SHP77 treated with DMSO at 0.1 percent for 48 hours (cell line): Measurements from ENCODE around the gene TXNRD3.
"Not testable (repeated sequence)": the region's sequence is repeated elsewhere in the genome, so short reads cannot be mapped to it uniquely, and the experiment has no call there.

Experiments
- DNase-seq: peaks from one replicate; lab custom pipeline; 2025; lab: John Stamatoyannopoulos, UW

Gene TXNRD3

GRCh38 chr3:126646674-126647073, 8.2 kb downstream of the TXNRD3 start:
- no peak for DNase-seq

- DNase-seq = no peak
Observed at GRCh38 chr3:126644615-126645014, 10.3 kb downstream of the TXNRD3 start.

GRCh38 chr3:126638790-126639189, 16.1 kb downstream of the TXNRD3 start:
- no peak for DNase-seq

- no peak for DNase-seq
Observed at GRCh38 chr3:126636436-126636835, 18.5 kb downstream of the TXNRD3 start.

DNA sequence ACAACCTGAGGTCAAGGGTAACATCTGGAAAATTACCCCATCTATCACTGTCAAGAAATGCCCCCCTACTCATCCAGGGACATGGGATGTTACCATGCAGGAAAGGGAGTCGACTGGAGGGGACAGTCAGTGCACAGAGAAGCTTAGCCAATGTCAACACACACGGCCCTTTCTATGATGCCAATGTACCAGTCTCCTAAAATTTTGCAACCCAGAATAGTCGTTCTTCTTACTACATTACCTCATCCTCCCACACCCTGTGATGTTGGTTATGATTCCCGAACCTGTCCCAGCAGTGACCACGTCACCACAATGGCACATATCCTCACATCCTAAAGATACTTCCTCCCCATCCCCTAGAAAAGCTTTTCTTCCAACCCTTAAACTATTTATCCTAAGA, 20.1 kb downstream of the TXNRD3 start:
- no peak for DNase-seq

DNA sequence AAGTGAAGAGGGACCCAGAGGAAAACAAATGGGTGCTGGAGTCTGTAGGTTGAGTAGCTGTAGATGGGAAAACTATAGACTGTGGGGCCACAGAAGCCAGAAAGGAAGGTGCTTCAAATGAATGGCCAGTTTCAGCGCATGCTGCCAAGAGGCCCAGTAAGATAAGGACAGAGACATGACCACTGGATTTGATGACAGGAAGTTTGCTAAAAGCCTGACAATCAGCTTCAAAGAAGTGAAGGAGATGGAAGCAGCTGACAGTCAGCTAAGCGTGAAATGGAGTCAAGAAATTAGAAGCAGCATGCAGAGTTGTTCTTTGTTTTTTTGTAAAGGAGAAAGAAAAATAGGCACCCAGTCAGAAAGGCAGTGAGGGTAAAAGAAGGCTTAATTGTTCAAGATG, 24.9 kb downstream of the TXNRD3 start:
- no peak for DNase-seq

DNA sequence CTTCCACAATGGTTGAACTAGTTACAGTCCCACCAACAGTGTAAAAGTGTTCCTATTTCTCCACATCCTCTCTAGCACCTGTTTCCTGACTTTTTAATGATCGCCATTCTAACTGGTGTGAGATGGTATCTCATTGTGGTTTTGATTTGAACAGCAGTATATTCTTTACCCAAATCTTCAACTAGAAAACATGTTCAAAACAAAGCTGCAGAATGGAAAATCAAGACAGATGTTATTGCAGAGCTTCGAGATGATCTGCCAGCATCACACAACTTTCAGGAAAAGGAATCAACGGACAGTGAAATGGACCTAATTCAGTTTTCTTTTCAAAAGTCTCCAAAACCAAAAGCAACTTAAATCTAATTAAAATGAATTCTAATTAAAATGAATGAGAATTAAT, 29.2 kb downstream of the TXNRD3 start:
- DNase-seq = not testable (repeated sequence)

GRCh38 chr3:126622694-126623093, 32.2 kb downstream of the TXNRD3 start:
- no peak for DNase-seq

DNA sequence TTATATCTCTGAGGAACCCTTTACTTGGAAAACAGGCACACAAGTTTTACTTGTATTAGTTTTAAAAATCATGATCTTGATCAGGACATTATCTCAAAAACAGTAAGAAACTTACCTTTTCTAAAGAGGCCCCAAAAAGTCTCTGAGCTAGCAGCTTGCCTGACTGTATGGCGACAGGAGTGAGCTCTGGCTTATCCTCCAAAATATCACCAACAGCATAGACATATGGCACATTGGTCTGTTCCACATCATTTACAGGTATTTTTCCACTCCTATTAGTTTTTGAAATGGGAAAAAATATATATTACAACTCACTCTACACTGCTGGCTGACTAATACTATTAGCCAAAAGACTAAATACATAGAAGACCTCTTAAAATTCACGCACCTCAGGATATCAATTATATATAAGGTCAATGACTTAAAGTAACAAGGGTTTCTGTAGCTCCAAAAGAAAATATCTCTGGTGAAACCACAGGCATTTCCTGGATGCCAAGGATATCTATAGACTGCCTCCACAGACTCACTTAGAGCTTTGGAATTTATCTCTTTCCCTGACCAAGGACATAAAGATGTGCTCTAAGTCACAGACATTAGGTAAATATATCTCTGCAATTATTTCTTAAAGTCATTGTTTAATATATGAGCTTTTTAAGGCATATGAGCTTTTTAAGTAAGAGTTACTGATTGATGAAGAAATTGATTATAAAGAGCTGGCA, 33.1 kb downstream of the TXNRD3 start:
- DNase-seq = no peak

DNA sequence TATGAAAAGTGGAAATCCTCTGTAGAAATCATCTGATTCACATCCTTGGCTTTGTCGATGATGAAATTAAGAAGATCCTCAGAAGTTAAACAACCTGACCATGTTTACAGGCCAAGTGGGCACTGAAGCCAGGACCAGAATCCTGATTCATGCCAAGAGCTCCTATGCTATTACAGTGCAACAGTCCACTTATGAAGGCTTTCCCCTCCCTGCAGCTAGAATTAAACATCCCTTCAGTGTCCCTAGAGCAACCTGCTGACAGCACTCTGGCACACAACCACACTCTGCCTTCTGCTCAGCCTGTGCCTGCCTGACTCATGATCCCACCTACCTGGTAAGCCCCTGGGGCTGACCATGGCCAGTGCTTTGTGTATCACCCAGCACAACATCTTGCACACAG, 33.8 kb downstream of the TXNRD3 start:
- DNase-seq = no peak

DNA sequence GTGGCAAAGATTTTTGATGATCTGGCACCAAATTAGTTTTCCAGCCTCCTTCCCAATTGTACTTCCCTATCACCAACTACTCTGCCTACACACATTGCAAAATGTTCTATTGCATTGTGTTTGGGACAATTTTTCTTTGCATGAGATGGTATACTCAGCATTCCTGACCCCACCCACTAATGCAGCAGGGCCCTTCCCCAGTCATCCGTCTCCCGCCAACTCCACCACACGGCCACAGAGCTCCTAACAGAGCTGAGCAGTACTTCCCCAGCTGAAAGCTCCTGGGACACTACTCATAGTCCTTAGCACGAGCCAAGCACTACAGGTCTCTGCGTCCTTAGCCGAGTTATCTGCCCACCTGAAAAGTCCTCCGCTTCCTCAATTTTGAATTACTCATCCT, 34.2 kb downstream of the TXNRD3 start:
- DNase-seq = no peak

- no peak for DNase-seq
Observed at GRCh38 chr3:126618760-126619159, 36.2 kb downstream of the TXNRD3 start.

- DNase-seq = no peak
Observed at GRCh38 chr3:126618021-126618420, 36.9 kb downstream of the TXNRD3 start.

GRCh38 chr3:126617571-126617970, 37.4 kb downstream of the TXNRD3 start:
- DNase-seq = no peak

DNA sequence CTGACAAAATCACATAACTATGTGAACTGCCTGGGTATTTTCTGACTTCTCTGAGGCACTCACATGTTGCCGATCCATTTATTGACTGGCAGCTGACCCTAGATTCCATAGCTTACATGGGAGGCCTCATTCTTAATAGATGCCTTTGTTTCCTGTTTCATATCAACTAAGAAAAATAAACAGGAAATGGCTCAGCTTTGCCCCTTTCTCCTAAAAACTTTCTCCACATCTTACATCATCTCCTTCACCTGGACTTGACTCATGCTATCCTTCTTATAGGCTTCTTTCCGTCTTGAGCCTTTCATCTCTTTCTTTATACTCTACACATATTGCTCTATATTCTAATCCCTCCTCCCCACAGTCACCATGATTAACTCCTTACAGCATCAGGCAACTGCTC, 38.0 kb downstream of the TXNRD3 start:
- DNase-seq = no peak

DNA sequence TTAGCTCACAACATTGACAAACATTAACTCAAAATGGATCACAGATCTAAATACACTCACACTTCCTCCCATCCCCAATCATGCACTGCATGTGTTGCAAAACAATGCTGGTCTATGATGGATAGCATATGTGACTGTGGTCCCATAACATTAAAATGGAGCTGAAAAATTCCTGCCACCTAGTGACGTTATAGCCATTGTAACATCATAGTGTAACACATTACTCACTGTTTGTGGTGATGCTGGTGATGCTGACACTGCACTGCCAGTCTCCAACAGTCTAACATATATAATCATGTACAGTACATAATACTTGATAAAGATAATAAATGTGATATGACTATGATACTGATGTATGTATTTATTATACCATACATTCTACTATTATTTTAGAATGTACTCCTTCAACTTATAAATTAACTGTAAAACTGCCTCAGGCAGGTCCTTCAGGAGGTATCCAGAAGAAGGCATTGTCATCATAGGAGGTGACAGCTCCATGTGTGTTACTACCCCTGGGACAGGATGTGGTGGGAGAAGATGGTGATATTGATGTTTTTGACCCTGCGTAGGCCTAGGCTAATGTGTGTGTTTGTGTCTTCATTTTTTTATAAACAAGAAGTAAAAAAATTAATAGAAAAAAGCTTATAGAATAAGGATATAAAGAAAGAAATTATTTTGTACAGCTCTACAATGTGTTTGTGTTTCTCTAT, 41.3 kb downstream of the TXNRD3 start:
- no peak for DNase-seq

DNA sequence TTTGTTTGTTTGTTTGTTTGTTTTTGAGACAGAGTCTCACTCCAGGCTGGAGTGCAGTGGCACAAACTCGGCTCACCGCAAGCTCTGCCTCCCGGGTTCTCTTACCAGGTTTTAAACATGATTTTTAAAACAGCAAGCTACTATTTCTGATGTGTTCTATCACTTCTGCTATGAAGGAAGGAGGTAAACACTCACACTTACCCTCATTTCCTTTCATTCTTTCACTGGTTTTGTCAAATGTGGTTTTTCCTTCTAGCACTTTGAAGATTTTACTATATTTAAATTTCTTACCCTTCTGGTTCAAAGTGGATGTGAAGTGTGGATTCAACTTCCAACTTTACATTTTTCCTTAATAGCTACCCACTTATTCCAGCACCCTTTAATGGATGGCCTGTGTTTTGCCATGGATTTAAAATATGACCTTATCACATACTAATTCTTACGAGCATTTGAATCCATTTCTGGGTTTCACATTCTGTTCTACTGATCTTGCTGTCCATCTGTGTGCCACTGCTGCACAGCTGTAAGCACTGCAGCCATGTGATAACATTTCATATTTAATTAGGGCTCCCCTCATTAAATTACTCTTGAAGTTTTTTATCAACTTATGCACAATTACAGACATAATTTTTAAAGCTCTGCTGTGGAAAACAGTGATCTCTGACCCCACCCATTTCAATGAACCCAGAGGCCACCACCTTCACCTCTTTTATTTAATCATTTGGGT, 42.3 kb downstream of the TXNRD3 start:
- DNase-seq = no peak

GRCh38 chr3:126609909-126610308, 45.0 kb downstream of the TXNRD3 start:
- no peak for DNase-seq

- no peak for DNase-seq
Observed at GRCh38 chr3:126607214-126607908, 47.6 kb downstream of the TXNRD3 start.

GRCh38 chr3:126606001-126606400, 48.9 kb downstream of the TXNRD3 start:
- no peak for DNase-seq

- DNase-seq = no peak
Observed at GRCh38 chr3:126604691-126605090, 50.2 kb downstream of the TXNRD3 start.

DNA sequence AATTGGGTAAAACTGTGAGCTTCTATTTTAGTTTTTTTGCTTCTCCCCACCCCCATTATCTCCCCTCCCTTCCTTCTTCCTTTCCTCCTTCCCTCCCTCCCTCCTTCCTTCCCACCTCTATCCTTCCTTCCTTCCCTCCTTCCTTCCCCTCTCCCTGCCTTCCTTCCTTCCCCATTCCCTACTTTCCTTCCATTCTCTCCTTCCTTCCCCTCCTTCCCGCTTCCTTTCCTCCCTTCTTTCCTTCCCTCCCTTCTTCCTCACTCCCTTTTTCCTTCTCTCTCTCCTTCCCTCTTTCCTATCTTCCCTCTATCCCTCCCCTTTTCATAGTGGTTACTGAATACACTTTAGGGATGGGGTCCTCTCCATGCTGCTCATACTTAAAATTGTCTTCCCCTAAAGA, 55.8 kb downstream of the TXNRD3 start:
- no peak for DNase-seq
